Dedifferentiated amniotic fluid mesenchymal stem cell (primary cell): ENCODE results near the gene ASPRV1.
"Not testable (repeated sequence)": the region's sequence is repeated elsewhere in the genome, so short reads cannot be mapped to it uniquely, and the experiment has no call there.

Experiments
- DNase-seq: peaks from one replicate; pipeline ENCODE4 v3.0.0-alpha.2; 2016; ENCODE audit errors: extremely low spot score

ASPRV1 gene

DNA sequence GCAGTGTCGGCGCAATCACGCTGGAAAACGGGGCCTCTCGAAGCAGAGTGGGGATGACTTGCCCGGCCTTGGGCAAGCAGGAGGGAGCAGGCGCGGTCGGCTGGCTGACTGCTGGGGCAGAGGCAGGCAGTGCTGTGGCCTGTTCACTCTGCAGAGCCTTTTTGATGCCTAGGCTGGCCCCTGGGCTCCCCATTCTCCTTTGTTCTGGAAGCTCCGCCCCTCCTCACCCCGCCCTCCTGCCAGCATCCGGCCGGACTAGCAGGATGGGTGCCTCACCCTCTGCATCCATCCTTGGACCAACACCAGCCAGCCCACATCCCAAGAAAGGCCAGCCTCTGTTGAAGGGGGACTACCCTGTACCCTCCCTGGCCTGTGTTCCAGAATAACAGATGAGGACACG, at the start of gene ASPRV1:
ASPRV1 (minus strand) TSS at position 136 of the 400 bp plus-strand sequence. CDS start 195 bp downstream, outside the sequence.
- DNase-seq = no peak

DNA sequence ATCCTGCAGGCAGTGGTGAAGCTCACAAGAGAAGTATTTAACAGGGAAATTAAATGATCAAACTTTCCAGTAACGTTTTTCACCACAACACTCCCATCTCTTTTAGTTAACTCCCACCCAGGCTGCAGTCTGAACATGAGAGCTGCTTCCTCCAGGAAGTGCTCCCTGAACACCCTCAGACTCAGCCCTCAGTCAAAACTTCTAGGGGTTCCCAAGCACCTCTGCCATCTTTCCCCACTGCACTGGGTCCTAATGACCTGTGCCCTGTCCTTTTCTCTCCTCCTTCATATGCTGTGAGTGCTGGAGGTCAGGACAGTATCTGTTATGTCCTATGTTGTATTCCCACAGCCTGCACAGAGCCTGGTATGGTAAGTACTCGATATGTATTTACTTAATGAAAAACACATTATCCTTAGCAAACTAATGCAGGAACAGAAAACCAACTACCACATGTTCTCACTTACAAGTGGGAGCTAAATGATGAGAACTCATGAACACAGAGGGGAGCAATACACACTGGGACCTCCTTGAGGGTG, 49.2 kb upstream of the ASPRV1 start:
- no peak for DNase-seq

DNA sequence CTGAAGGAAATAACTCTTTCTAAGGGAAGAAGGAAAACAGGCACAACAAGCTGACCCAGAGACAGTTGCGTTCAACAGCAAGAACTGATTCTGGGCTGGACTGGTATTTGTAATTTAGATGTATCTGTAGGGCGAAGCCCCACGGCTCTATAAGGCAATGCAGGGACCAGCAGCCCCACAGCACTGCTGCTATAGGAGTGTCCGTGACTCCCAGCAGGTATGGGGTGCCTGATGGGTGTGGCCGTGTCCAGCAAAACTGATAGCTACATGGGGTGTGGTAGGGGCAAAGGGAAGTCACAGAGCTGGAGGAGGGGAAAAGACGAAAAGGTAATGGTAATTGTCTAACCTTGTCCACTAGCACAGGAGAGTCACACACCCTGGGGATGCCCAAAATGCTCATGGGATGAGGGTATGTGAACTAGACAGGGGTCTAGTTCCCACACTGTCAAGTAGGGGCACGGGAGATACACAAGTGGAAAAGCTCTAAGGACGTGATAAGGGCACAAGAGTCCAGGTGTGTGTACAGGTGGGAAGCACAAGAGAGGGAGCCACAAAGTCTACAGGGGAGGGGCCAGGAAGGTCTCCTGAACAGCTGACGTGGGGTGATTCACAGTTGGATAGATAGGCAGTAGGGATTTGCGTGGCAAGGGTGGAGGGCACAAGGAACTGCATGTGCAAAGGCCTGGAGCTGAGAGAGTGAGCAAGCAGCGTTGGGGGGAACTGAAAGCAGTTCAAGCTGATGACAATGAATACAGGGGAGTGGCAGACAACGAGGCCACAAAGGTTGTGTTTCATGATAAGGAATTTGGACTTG, 48.5 kb upstream of the ASPRV1 start:
- DNase-seq = no peak

DNA sequence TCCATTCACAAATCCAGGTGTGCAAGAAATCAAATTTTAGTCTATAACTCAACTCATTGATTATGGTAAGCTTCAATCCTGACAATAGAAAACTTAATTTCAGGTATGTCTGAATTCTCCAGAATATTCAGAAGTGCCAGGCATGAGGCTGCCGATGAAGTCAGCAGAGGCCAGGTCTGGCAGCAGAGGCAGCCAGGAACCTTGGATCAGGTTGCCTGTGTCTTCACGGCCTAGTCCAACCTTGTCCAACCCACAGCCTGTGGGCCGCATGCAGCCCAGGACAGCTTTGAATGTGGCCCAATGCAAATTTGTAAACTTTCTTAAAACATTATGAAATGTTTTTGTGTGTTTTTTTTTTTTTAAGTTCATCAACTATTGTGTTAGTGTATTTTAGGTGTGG, 46.9 kb upstream of the ASPRV1 start:
- no peak for DNase-seq

DNA sequence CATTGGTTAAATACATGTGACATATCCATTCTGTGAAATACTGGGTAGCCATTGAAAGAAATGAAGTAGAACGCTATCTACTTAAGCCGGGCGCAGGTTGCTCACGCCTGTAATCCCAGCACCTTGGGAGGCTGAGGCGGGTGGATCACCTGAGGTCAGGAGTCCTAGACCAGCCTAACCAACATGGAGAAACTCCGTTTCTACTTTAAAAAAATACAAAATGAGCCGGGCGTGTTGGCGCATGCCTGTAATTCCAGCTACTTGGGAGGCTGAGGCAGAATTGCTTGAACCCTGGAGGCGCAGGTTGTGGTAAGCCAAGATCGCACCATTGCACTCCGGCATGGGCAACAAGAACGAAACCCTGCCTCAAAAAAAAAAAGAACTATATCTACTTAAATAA, 45.7 kb upstream of the ASPRV1 start:
- no peak for DNase-seq

DNA sequence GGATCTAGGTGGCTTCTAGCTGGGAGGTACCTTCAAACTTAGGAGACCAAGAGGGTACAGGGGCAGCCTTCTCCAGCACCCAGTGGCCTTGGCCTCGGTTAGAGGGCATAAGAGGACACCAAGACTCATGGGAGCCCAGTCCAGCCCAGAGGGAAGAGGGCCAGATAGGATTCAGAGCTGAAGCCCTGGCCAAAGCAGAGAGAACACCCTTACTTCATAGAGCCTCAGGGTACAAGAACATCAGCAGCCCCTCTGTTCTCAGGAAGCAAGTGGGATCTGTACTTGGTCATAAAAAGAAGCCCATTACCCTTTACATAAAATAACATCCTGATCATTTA, 45.0 kb upstream of the ASPRV1 start:
- DNase-seq = no peak

DNA sequence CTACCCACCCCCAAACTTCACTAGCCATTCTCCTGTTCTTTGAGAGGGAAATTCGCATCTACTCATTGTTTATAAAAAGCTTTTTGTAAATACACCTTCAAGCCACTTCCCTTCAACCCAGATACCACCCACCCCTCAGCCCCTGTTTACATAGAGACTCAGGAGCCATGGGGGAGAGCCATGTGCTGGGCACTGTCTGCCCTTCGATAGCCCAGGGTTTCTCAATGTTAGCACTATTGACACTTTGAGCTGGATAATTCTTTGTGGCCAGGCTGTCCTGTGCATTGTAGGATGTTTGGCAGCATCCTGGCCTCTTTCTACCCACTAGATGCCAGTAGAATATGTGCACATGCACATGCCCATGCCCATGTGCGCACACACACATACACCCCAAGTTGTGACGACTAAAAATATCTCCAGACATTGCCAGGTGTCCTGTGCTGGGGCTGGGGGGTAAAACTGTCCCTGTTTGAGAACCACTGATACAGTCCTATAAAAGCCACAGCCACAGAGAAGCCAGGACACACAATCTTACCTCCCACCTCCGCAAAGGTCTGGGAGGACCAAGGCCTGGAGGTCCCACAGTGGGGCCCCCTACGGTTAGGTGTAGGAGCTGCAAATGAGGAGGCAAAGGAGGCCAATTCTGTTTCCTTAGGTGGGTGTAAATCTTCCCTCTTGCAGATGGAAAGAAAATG, 44.5 kb upstream of the ASPRV1 start:
- no peak for DNase-seq

DNA sequence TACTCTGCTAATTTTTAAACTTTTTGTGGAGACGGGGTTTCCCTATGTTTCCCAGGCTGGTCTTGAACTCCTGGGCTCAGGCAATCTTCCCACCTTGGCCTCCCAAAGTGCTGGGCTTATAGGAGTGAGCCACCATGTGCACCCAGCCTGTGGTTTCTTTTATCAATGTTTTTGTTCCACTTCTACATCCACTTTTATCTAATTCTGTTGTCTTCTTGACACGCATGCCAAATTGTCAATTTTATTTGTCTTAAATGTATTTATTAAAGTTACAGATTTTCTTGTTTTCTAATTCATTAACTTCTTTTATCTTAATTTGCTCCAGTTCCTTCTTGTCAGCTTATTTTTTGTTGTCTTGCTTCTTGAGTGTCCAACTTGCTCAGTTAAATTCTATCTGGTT, 43.8 kb upstream of the ASPRV1 start:
- no peak for DNase-seq

DNA sequence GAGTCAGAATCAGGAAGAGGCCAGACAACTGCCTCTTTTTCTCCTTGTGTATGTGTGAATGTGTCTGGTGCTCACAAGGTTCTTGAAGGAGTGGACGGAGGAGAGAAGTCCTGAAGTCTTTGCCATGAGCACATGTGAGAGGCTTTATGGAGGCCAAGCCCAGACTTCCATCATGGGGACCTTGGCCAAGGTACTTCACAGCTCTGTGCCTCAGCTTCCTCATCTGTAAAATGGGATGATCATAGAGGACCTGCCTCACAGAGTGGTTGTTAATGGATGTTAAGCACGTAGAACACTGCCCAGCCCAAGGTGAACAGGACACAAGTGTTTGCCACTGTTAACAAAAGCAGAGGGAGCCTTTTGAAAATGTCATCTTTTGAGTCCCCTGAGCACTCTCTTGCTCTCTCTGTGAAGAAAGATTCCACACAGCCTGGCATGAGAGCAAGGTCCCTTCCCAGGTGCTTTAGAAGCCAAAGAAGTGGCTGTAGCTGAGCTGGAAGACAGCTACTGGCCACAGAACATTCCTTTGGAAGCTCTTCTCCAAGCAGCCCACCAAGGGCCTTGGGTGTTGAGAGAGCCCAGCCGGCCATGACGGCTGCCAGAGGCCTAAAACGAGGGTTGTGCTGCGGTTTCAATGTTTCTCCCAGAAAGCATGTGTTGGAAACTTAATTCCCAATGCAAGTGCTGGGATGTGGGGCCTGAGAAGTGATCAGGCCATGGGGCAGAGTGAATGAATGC, 41.8 kb upstream of the ASPRV1 start:
- no peak for DNase-seq

DNA sequence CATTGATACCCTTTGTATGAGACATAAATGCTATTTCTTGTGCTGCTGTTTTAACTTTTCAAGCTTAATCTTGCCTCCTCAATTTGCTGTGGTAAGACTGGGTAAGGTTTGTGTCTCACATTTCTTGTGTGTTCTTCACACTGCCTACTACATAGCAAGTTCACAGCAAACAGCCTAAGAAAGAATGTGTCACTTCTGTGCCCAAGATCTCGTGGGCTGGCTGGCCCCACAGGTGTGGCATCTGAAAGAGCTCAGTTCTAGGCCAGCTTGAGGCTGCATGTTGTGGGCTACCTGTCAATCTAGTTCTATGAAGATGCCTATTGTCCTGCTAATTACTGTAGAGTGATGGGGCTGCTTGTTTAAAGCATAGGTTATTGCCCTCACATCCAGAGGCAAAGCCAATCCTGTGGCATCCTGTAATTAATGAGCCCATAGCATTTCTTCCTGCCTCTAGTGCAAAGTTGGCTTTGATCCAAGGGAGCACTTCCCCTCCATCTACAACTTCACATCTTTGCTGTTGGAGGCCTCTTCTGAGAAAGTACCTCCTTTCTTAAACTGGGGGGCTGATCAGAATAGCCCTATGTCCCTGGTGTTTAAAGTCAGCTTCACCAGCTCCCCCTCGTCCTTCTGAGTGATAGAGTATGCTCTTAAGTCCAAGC, 40.9 kb upstream of the ASPRV1 start:
- DNase-seq = no peak

DNA sequence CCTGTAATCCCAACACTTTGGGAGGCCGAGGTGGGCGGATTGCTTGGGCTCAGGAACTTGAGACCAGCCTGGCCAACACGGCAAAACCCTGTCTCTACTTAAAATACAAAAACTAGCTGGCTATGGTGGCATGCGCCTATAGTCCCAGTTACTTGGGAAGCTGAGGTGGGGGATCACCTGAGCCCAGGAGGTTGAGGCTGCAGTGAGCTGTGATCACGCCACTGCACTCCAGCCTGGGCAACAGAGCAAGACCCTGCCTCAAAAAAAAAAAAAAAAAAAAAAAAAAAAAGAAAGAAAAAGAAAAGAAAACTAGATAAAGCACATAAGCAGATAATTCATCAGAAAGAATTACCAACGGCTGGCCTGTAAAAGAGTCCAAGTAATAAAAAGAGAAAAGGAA, 39.1 kb upstream of the ASPRV1 start:
- not testable (repeated sequence) for DNase-seq

DNA sequence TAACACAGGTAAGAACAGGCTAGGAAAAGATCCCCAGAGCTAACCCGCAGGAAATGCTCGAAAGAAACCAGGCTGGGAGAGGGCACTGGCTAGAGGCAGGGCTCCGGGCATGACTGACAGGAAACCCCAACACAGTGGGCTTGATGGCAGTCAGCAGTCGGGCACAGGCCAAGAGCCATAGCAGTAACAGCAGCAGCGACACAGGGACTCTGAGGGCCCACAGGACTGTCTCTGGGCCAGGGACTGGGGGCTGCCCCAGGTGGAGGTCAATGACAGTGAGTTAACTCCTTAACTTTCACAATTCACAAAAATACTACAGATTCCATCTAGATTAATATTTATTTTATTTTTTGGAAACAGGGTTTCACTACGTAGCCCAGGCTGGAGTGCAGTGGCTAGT, 37.3 kb upstream of the ASPRV1 start:
- no peak for DNase-seq

DNA sequence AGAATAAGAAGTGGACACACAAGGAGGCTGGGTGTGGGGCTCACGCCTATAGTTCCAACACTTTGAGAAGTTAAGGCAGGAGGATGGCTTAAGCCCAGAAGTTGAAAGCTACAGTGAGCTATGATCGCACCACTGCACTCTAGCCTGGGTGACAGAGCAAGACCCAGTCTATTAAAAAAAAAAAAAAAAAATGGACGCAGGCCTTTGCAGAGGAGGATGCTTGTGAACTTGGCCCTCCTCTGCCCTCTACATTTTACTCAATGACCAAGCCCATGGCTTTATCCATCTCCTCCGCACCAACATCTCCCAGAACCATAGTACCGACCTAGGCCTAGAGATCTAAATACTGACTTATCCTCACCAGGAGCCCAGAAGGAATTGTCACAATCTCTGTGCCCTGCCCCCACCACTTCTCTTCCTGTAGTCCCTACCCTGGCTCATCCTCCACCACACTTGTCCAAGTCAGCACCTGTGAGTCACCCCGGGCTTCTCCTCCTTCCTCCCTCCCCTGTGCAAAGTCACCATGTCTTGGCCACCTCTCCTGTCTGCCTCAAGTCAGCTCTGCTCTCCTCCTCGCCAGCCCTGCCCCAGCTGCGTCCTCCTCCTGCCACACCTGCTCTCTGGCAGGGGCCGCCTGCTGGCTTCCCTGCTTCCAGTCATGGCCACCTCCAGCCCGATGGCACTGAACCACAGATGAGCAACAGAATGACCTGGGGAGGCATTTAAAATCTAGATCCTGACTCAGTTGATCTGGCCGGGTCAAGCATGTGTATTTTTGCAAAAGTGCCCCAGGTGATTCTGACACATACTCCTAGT, 35.8 kb upstream of the ASPRV1 start:
- DNase-seq = no peak

DNA sequence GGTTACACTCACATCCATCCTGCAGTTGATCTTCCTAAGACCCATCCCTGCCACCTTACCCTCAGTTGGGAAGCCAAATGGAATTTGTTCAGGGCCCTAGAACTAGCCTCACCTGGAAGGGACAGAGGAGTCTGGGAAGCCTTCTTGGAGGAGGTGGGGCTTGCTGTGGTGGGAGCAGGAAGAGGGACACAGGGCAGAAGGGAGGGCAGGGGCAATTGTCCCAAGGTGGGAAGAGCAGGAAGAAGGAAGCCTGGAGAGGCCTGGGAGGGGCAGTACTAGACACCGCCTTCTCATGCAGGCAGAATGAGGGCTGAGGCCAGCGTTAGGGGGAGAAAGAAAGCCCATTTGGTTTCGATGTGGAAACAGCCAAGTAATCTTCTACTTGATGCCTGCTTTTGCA, 34.1 kb upstream of the ASPRV1 start:
- DNase-seq = no peak

DNA sequence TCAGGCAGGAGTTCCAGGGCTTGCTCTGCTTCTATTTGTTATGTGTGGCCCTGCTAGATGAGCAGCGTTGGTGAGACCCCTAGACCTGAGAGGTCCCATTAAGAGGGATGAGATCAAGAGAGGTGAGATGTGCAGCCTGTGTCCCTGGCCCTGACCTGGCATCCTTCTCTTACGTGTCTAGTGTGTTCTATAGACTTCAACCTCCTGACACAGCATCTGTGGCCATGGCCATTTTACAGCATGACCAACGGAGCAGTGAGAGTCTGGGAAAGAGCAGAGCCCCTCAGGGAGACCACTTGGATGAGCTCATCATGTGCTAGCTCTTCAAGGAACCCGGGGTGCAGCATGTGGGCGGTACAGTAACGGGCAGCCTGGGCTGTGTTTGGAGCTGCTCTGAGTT, 32.7 kb upstream of the ASPRV1 start:
- no peak for DNase-seq

DNA sequence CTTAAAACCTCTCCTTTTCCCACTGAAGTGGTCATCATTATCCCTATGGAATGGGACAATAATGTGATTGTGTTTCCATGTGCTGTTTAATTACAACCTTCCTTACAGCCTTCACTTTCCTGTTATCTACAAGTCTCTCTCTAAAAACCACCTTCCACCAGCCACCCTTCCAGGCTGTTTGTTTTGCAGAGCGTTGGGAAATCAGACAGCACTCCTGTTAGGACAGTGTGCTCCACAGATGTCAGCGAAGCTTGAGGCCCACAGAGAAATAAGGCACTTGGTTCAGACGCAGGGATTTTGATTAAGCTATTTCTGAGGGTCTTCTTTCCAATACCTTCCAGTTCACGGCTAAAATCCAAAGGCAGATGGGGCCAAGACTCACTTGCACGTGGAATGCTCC, 32.3 kb upstream of the ASPRV1 start:
- no peak for DNase-seq

DNA sequence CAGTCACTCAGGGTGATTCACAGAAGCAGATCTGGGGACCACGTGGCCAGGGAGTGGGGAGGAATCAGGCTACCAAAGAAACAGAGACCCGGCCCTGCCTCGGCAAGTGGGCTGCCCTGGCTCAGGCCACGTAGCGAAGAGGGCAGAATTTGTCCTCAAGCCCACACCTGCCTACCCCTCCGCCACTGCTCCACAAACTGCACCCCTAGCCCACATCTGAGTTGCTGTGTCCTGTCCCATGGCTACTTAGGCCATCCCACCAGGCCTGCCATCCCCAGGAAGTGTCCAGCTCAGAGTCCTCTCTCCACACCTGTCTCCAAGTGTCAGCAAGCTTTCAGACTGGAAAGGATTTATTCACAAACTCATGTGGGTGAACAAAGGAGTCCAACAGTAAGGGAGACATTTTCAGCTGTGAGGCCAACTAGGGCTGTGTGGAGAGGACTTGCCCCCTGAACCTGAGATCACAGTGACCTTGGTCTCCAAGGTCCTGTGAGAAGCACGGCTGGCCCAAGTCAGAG, 31.7 kb upstream of the ASPRV1 start:
- no peak for DNase-seq

DNA sequence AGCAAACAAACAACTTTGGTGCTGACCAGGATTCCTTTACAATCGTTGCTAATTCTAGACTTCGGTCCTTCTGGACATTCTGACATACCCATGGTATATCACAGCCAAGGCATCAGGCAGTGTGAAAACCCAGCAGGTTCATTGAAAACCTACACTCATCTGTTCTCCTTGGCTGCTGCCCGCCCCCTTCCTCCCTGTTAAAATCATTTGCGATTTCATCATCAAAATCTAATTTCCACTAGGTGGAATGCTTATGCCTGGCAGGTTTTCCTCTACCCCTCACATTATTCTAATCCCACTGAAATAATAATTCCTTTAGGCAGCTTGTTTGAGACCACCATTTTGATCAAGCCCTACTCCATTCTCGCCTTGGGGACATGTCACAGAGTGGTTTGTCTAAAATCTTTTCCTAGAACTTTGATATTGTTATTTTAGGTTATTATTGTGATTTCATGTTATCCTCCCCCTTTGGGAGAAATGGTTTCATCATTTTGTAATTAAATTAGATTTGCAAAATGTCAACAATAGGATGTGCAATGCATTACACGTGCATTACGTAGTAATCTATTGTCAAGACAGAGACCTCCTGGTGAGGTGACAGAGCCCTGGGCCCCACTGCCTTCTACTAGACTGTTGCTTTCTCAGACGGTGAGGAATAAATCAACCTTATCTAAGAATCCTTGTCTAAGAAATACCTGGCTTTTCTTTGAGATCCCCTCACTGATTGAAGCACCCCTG, 31.0 kb upstream of the ASPRV1 start:
- DNase-seq = no peak

DNA sequence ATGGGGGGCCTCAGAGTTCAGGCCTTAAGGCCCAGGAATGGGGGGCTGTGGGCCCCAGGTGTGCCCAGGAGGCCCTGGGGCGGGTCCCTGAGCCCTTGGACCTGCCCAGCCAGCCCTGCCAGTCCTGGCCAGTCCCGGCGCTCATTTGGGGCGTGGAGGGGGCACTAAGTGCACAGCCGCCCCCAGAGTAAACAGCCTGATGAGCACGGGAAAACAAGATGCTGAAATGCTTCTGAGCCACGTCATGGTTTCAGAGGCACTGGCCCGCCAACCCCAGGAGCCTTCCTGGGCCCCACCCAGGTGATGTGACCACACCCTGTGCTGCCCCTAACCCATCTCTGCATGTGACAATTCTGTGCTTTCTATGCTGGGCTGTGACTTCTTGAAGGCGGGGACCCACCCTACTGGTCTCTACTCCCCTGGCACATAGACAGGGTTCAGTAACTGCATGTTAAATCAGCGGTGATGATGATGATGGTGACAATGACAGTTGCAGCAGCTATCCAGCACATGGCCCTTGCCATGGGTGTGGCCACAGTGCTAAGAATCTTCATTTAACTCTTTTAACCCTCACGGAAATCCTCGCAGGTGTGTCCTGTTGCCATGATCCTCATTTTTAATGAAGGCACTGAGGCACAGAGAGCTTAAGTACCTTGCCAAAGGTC, 28.1 kb upstream of the ASPRV1 start:
- DNase-seq = no peak

DNA sequence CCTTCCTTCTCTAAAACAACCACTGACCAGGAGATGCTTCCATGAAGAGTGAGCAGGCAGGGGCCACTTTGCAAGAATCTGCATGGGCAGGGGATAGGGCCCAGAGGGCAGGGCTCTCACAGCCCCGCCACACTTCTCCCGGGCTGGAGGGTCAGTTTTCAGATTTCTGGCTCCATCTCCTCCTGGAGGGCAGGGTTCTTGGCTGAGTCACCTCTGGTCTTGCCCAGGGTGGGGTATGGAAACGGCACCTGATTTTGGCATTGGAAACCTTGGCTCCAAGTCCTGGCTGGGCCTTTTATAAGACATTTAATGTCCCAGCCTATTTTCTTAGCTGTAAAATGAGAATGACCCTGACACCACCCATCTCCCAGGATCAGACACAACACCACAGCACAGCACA, 27.6 kb upstream of the ASPRV1 start:
- DNase-seq = no peak
